KMS-11 (cell line): ENCODE data around the gene SLC7A8.

Experiments
- H2AFZ ChIP-seq: fragments of 200-600 bp; sonication (generic); 2 replicates; pipeline ENCODE4 v1.6.1; 2016; ENCODE audit warnings: antibody characterized with exemption, mixed run types, low read depth
- H3K27ac ChIP-seq: fragments of 200-600 bp; sonication (generic); 2 replicates; pipeline ENCODE4 v1.6.1; 2016; ENCODE audit warnings: mild to moderate bottlenecking, mixed run types
- H3K27me3 ChIP-seq: fragments of 200-600 bp; sonication (generic); 2 replicates; pipeline ENCODE4 v1.6.1; 2017; ENCODE audit warnings: mild to moderate bottlenecking, low read depth, mixed run types, moderate library complexity; ENCODE audit not compliant: insufficient read depth
- H3K36me3 ChIP-seq: fragments of 200-600 bp; sonication (generic); 2 replicates; pipeline ENCODE4 v1.6.1; 2017; ENCODE audit warnings: mild to moderate bottlenecking, mixed run types; ENCODE audit not compliant: insufficient read depth
- H3K4me1 ChIP-seq: fragments of 200-600 bp; sonication (generic); 2 replicates; pipeline ENCODE4 v1.6.1; 2016; ENCODE audit warnings: mild to moderate bottlenecking, low read depth, mixed run types; ENCODE audit not compliant: poor library complexity, severe bottlenecking
- H3K4me2 ChIP-seq: fragments of 200-600 bp; sonication (generic); 2 replicates; pipeline ENCODE4 v1.7.0; 2016; ENCODE audit warnings: mild to moderate bottlenecking, mixed run types
- H3K4me3 ChIP-seq: fragments of 200-600 bp; sonication (generic); IDR thresholded peaks from 2 replicates; pipeline ENCODE4 v1.6.1; 2017; ENCODE audit warnings: low read depth, low read length, mixed read lengths; ENCODE audit not compliant: insufficient read depth
- H3K79me2 ChIP-seq: fragments of 200-600 bp; sonication (generic); 2 replicates; pipeline ENCODE4 v1.6.1; 2016; ENCODE audit warnings: low read depth, mixed run types; ENCODE audit not compliant: insufficient read depth
- H3K9ac ChIP-seq: fragments of 200-600 bp; sonication (generic); 2 replicates; pipeline ENCODE4 v1.6.1; 2016; ENCODE audit warnings: mild to moderate bottlenecking, mixed run types
- H4K20me1 ChIP-seq: fragments of 200-600 bp; sonication (generic); 2 replicates; pipeline ENCODE4 v1.6.1; 2016; ENCODE audit warnings: mild to moderate bottlenecking, mixed run types; ENCODE audit not compliant: insufficient read depth
- CTCF ChIP-seq: fragments of 200-600 bp; sonication (generic); conservative IDR thresholded peaks from 2 replicates; pipeline ENCODE4 v1.6.1; 2017; ENCODE audit warnings: low read depth, mild to moderate bottlenecking, antibody characterized with exemption, low read length, moderate library complexity, mixed read lengths

SLC7A8 gene

GRCh38 chr14:23105348-23105824 is 78.1 kb downstream of the SLC7A8 start:
- H3K4me2 ChIP-seq = no peak overlapping the region

GRCh38 chr14:23104591-23105347 is 78.7 kb downstream of the SLC7A8 start, which contains the start of gene CIROP:
Gene CIROP, minus strand, starts transcription at chr14:23104989. Its CDS starts 69 bp downstream, at chr14:23104920.
- Histone ChIP-seq H3K4me2 (no peak within 1 kb of the TSS), H3K9ac (no peak within 1 kb of the TSS), H3K4me1 (peaks cover 17% of the 10 kb centered on the region), H4K20me1 (no peaks in the 10 kb centered on the region), H3K4me3 (no peak within 1 kb of the TSS), H3K27ac (no peak within 1 kb of the TSS), H2AFZ (no peak within 1 kb of the TSS), H3K79me2 (no peaks in the 10 kb centered on the region), H3K27me3 (no peaks in the 10 kb centered on the region), H3K36me3 (no peaks in the 10 kb centered on the region)
- TF ChIP-seq CTCF = no peak

More at GRCh38 chr14:23105348-23105824, 78.1 kb downstream of the SLC7A8 start:
- Histone ChIP-seq H4K20me1 (no peaks in the 10 kb centered on the region), H3K27ac (no peak overlapping the region), H3K79me2 (no peaks in the 10 kb centered on the region), H3K4me1 (peaks cover 17% of the 10 kb centered on the region), H3K36me3 (no peaks in the 10 kb centered on the region), H3K4me3 (no peak overlapping the region), H3K27me3 (no peaks in the 10 kb centered on the region), H2AFZ (no peak overlapping the region), H3K9ac (no peak overlapping the region)
- no peak for TF ChIP-seq CTCF

- H3K27ac ChIP-seq = no peak overlapping the region
- H4K20me1 ChIP-seq = no peaks in the 10 kb centered on the region
- no peak overlapping the region for H3K4me2 ChIP-seq
- no peak overlapping the region for H3K4me3 ChIP-seq
- no peak for TF ChIP-seq CTCF
- H3K36me3 ChIP-seq = no peaks in the 10 kb centered on the region
- no peaks in the 10 kb centered on the region for H3K79me2 ChIP-seq
- no peak overlapping the region for H2AFZ ChIP-seq
- no peaks in the 10 kb centered on the region for H3K27me3 ChIP-seq
- peaks cover 17% of the 10 kb centered on the region for H3K4me1 ChIP-seq
- no peak overlapping the region for H3K9ac ChIP-seq
Observed at GRCh38 chr14:23104070-23104590, 79.3 kb downstream of the SLC7A8 start.

- H2AFZ ChIP-seq = no peak overlapping the region
- H3K4me3 ChIP-seq = no peak overlapping the region
- no peaks in the 10 kb centered on the region for H4K20me1 ChIP-seq
- no peaks in the 10 kb centered on the region for H3K79me2 ChIP-seq
- no peak overlapping the region for H3K4me2 ChIP-seq
- peaks cover 17% of the 10 kb centered on the region for H3K4me1 ChIP-seq
- no peak for TF ChIP-seq CTCF
- no peak overlapping the region for H3K9ac ChIP-seq
- no peaks in the 10 kb centered on the region for H3K36me3 ChIP-seq
- H3K27me3 ChIP-seq = no peaks in the 10 kb centered on the region
- no peak overlapping the region for H3K27ac ChIP-seq
Observed at GRCh38 chr14:23103581-23103980, 79.9 kb downstream of the SLC7A8 start.
